SW480 (cell line): ENCODE measurements around the gene MAPRE3.

ENCODE experiments used
- DNase-seq: peaks from one replicate; pipeline ENCODE4 v3.0.0-alpha.2; 2016; ENCODE audit warnings: low spot score

The MAPRE3 gene

DNA sequence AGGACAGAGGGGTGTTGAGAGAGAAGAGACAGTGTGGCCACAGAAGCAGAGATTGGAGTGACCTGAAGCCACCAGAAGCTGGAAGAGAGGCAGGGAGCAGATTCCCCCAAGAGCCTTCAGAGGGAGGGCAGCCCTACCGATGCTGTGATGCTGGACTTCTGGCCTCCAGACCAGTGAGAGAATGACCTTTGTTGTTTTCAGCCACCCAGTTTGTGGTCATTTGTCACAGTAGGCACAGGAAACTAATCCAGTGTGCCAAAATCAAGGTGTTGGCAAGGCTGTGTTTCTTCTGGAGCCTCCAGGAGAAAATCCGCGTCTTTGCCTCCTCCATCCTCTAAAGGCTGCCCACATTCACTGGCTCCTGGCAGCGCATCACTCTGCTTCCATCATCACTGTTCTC, 15.4 kb downstream of the MAPRE3 start:
- no peak for DNase-seq

DNA sequence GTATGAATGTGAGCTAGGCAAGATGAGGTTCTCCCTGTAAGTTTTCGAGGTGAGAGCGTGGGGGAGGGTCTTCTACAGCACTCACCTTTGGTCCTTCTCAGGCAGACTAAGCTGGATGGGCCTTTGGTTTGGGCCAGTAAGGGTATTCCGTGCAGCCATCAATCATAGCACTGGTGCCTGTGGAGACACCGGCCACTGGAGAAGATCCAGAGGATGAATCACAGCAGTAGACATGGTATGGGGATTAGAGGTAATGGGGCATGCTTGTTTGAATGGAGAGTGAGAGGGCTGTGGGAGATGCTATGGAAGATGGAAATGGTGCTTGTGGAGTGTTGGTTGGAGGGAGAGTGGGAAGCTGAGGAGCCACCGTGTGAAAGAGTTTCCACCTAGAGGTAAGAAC, 16.1 kb downstream of the MAPRE3 start:
- no peak for DNase-seq

DNA sequence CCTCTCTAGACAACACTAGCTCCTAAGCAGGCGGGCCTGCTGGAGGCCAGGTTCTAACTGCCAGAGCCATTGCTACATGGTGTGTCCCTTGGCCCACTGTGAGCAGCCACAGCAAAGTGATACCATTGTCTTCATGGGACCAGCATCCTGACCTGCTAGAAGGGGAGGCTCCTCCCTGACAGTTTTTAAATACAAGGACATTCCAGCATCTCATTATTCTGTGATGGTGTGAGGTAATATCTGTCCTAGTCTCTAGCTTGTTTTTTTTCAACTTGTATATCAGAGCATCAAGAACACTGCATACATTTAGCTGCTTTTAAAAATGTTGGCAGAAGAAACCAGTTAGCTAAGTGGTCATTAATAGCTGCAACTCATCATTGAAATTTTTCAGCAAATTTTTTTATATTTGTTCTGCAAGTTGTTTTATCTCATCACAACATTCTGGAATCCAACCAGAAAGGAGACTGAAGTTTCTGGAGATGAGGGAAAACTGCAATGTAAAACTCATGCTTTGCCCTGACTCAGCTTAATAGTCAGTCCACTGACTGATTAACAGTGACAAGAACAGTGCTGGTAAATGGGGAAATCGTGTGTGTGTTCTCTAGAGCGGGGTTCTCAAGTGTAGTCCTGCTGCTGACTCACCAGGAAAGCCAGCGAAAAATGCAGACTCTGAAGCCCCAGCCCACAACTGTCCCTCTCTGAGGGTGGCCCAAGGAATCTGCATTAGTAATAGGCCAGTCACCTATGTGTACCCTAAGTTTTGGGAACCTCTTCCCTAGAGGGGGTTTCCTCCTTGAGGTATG, 17.8 kb downstream of the MAPRE3 start:
- no peak for DNase-seq

DNA sequence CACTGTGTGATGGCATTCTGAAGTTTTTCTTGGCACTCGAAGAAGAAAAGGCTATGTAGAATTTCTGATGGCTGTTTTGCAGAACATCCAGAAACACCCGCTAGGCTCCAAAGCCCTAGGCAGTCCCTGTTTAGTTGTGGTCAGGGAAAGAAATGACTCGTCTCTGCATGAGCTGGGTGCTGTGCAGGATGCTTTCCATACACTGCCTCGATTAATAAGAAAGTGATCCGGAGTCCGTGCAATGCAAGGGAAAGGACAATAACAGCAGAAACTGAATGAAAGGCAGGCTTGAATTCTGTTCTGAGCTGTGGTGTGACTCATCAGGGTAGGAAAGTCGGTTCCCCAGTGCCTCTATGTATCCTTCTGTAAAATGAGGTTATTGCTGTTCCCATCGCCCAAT, 18.7 kb downstream of the MAPRE3 start:
- DNase-seq, result no peak

- no peak for DNase-seq
Observed at GRCh38 chr2:26991717-26992116, 21.3 kb downstream of the MAPRE3 start.

- no peak for DNase-seq
Observed at GRCh38 chr2:26993768-26994167, 23.3 kb downstream of the MAPRE3 start.

DNA sequence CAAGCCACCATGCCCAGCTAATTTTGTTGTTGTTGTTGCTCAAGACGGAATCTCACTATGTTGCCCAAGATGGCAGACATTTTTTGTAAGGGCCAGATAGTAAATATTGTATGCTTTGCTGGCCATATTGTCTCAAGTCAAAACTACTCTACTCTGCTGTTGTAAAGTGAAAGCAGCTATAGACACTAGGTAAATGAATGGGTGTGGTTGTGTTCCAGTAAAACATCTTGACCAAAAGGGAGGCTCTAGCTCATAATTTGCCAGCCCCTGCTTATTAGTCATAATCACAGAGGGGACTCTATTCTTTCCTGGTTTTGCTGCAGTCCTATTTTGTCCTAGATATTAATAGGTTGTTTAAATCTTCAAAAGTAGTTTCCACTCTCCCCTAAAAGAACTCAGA, 24.5 kb downstream of the MAPRE3 start:
- DNase-seq, result no peak

DNA sequence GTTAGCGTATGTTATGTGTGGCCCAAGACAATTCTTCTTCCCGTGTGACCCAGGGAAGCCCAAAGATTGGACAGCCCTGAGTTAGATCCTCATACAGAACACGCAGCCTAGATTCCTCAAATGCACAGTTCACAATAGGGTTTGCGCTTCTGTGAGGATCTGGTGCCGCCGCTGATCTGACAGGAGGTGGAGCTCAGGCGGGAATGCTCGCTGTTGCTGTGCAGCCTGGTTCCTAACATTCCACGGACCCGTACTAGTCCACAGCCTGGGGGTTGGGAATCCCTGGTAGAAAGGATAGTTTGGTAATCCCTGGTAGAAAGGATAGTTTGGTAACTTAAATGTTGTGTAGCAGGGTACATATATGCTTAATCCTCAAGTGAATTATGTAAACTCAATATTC, 27.0 kb downstream of the MAPRE3 start:
- no peak for DNase-seq

- no peak for DNase-seq
Observed at GRCh38 chr2:26998323-26998722, 27.9 kb downstream of the MAPRE3 start.

GRCh38 chr2:27000228-27000627, 29.8 kb downstream of the MAPRE3 start:
- DNase-seq, result no peak

DNA sequence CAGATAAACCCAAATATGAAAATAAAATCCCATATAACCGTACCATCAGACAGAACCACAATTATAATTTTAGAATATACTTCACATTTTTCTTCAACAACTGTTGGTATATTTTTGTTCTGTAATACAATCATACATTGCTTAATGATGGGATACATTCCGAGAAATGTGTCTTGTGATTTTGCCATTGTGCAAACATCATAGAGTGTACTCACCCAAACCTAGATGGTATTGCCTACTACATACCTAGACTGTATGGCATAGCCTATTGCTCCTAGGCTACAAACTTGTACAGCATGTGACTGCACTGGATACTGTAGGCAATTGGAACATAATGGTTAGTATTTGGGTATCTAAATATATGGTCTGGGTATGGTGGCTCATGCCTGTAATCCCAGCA, 30.6 kb downstream of the MAPRE3 start:
- DNase-seq, result no peak

- DNase-seq, result no peak
Observed at GRCh38 chr2:27001950-27002349, 31.5 kb downstream of the MAPRE3 start.

DNA sequence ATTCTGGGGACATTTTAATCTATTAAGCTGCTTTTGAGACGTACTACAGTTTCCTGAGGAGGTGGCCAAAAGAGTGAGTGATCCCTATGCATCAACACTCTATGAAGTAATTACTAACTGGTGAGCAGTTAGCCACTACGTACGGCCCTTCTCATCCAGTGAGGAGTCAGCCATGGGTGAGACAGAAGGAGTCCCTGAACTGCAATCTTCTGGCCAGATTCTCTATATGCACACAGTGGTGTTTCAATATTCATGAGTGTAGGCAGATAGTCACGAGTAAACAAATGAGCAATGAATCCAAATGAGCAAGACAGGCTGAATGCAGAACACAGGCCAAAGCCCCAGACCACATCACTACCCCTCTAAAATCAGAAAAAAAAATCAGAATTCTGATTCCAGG, 32.6 kb downstream of the MAPRE3 start:
- no peak for DNase-seq

DNA sequence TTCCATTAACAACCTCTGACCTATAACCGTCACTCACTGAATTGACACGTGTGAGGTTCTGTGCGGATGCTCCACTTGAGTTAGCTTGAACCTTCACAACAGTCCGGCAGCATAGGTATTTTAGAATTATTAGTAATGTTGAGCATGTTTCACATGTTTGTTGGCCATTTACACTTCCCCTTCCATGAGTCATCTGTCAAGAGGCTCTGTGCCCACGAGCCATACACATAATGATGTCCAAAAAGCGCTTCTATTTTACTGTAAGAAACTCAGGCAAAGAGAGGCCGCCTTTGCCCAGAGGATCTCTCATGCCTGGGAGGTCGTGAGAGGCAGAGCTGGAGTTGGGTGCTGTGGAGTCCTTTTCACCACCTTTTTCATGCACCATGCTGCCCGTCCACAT, 33.4 kb downstream of the MAPRE3 start:
- DNase-seq, result no peak

DNA sequence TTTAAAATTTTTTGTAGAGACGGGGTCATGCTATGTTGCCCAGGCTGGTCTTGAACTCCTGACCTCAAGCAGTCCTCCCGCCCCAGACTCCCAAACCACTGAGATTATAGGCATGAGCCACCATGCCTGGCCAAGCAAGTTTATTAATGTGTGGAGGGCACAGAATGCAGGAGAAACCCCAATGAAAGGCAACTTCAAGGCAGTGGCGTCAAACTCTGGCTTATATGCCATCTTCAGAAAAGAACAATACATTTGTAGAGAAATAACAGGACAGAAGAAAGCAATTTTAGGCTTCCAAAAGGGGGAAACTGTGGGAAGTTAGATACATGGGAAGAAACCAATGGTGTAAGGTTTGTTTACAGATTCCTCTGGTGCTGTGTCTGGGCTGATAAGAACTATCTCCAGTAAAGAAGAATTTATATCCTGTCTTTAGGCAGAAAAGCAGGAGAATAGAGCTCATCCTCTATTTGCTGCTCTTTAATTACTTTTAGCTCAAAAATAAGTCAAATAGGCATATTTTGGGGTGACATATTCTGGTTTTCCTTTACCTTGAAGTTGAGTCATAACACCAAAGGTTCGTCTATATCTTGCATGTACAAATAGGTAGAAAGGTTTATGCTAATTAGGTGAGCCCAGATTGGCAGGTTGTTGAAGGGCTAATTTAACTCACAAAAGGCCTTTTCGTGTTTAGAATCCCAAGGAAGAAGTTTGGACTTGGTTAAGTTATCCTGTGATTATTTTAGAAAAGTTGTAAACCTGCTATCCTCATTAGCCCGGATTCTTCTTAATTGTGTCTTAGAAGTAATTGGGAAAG, 36.4 kb downstream of the MAPRE3 start:
- no peak for DNase-seq

DNA sequence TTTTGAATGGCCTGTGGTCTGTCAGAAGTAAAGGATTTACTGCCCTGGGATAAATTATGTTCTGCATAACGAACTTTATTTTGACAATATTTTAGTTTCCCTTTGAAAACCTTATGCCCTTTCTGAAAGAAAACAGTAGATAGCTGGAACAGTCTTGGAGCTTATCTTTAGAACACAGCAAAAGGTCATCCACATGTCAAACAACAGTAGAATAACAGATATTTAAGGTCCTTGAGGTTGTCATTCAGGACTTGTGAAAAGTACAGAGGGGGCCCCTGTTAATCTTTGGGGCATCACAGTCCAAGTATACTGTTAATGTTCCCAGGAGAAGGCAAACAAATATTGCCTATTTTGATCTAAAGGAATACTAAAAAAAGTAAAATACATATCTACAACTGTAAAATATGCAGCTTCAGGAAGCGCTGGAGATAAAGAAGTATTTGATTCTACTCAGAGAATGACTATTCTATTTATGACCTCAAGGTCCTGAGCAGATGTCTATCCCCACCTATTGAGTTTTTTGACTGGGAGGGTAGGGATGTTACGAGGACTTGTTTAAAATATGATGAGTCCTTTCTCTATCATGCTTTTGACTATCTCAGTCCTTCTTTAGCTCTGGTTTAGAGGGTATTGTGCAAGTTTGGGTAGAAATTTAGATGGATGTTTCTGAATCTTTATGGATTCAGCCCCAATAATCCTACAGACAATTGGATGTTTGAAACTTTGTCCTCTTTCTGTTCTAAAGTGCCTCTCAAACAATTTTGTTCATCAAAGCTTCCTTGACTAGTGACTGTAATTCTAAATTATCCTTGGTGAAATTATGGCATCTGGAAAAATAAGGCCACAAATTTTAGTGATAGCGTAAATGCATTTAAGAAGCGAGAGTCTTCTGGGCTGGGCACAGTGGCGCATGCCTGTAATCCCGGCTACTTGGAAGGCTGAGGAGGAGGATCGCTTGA, 37.3 kb downstream of the MAPRE3 start:
- DNase-seq, result no peak

DNA sequence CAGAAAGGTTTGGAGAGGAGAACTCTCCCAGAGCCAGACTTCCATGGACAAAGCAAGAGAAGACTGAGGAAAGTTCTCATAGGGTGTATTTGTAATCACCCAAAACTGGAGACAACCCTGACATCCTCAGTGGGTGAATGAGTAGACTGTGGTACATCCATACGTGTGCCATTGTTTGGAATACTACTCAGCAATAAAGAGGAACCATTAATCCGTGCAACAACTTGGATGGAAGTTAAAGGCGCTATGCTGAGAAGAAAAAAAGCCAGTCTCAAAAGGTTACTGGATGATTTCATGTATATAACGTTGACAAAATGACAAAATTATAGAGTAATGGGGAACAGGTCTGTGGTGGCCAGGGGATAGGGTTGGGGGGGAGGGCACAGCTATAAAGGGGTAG, 38.2 kb downstream of the MAPRE3 start:
- DNase-seq, result no peak

- DNase-seq, result no peak
Observed at GRCh38 chr2:27009083-27009482, 38.6 kb downstream of the MAPRE3 start.

- no peak for DNase-seq
Observed at GRCh38 chr2:27009716-27010115, 39.3 kb downstream of the MAPRE3 start.

GRCh38 chr2:27010139-27010538, 39.7 kb downstream of the MAPRE3 start:
- no peak for DNase-seq

GRCh38 chr2:27013738-27014137, 43.3 kb downstream of the MAPRE3 start:
- no peak for DNase-seq

DNA sequence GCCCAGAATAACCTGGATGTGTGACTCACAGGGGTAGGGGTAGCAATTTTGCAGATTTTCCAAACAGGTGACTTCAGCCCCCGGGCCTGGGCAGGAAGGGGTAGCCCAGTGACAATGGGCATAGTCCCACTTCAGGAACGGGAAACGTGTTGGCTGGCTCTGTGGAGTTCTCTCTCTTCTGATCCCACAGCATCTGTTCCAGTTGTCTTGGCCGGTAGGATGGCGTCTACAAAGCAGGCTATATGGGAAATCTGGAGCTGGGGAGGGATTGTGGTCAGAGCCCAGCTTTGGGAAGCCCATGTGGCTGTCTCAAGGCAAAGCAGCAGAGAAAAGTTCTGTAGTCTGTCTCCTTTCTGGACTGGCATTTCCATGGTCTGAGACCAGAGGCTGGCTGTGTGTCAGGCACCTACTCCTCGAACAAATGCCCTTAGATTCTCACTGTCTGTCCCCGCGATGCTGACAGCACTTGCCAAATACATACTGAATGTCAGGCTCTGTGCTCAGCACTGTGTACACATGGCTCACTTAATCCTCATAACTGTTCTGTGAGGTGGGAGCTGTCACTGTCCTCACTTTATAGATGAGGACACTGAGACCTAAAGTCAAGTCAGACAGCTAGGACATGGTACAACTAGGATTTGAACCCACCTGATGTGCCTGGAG, 44.5 kb downstream of the MAPRE3 start:
- DNase-seq, result no peak
